Measurements from ENCODE around the gene DCTN2. TPM values are rescaled to one million over a fixed set of nuclear protein-coding genes. Genes with fewer than 3 reads are reported as not detected.
"Not testable (repeated sequence)": the region's sequence is repeated elsewhere in the genome, so short reads cannot be mapped to it uniquely, and the experiment has no call there.

The DCTN2 gene
- total RNA-seq, 4 donors from 2014 or later: 166 to 257 (median 181) TPM

DNA sequence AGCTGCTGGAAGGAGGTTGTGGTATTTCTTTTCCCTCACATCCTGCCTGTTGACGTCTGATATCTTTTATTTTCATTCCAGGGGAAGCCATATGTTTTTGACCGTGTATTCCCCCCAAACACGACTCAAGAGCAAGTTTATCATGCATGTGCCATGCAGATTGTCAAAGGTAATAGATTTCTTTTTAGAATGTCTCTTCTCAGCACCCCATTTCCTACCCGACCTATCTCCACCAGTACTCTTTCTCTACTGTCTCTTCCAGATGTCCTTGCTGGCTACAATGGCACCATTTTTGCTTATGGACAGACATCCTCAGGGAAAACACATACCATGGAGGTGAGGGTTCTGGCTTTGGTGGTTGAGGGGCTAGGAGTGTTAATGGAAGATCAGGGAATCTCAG is 16.4 kb upstream of the DCTN2 start:
- no peak overlapping the region for H3K4me3 ChIP-seq (ENCODE audit: low read depth, poor library complexity, severe bottlenecking)
- WGBS, 2 donors: 45 to 57% methylated on average over 4 of the region's 4 CpGs
- TF ChIP-seq POLR2A (IDR thresholded peaks at IDR 0.05): no peak
- no peak for TF ChIP-seq CTCF (IDR thresholded peaks at IDR 0.05)
- intact Hi-C loops (cut with DNase I; ENCODE audit: low total_unique reads): no loop called here
- no peak for DNase-seq (ENCODE audit: low spot score in 2 of 2)

DNA sequence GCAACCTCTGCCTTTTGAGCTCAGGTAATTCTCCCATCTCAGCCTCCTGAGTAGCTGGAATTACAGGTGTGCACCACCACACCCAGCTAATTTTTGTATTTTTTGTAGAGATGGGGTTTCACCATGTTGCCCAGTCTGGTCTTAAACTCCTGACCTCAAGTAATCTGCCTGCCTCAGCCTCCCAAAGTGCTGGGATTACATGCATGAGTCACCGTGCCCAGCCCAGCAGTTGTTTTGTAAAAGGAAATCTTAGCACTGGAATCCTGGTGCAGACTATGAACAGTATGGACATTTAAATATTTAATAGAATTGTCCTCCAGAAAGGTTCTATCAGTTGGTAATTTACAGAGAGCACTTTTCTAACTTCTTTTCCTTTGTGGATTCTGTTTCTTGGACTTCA is 14.1 kb upstream of the DCTN2 start:
- DNase-seq (ENCODE audit: low spot score in 2 of 2); intact Hi-C loops (cut with DNase I; ENCODE audit: low total_unique reads); H3K4me3 ChIP-seq (ENCODE audit: low read depth, poor library complexity, severe bottlenecking): not testable (repeated sequence)
- WGBS, 2 donors: 63 to 66% methylated on average over 1 of the region's 1 CpG

DNA sequence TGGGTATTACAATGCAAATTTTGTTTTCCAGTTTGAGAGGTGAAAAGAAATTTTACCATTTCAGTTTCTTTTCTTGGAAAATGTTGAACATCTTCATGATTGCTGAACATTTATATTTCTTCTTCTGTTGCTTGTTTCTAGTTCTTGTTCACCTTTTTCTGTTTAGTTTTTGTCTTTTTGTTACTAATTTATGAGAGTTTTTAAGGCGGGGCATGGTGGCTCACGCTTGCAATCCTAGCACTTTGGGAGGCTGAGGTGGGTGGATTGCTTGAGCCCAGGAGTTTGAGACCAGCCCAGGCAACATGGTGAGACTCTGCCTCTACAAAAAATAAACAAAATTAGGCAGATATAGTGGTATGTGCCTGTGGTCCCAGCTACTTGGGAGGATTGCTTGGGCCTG is 13.5 kb upstream of the DCTN2 start:
- 91 to 94% methylated on average over 2 of the region's 2 CpGs for WGBS, 2 donors
- intact Hi-C loops (cut with DNase I; ENCODE audit: low total_unique reads): no loop called here
- DNase-seq (ENCODE audit: low spot score in 2 of 2): no peak
- TF ChIP-seq POLR2A (IDR thresholded peaks at IDR 0.05) (no peak), CTCF (IDR thresholded peaks at IDR 0.05) (no peak)
- H3K4me3 ChIP-seq (ENCODE audit: low read depth, poor library complexity, severe bottlenecking): no peak overlapping the region

- no peak overlapping the region for H3K4me3 ChIP-seq (ENCODE audit: low read depth, poor library complexity, severe bottlenecking)
- intact Hi-C loops (cut with DNase I; ENCODE audit: low total_unique reads): no loop called here
- DNase-seq (ENCODE audit: low spot score in 2 of 2): no peak
- WGBS, 2 donors: 85 to 88% methylated on average over 4 of the region's 4 CpGs
- TF ChIP-seq CTCF (IDR thresholded peaks at IDR 0.05) (no peak), POLR2A (IDR thresholded peaks at IDR 0.05) (no peak)
Observed at GRCh38 chr12:57558864-57559263, 11.9 kb upstream of the DCTN2 start.

GRCh38 chr12:57554897-57555296 is 7.9 kb upstream of the DCTN2 start:
- no peak for DNase-seq (ENCODE audit: low spot score in 2 of 2)
- TF ChIP-seq CTCF (IDR thresholded peaks at IDR 0.05) (no peak), POLR2A (IDR thresholded peaks at IDR 0.05) (no peak)

GRCh38 chr12:57554453-57554852 is 7.5 kb upstream of the DCTN2 start:
- TF ChIP-seq POLR2A (IDR thresholded peaks at IDR 0.05): no peak
- TF ChIP-seq CTCF (IDR thresholded peaks at IDR 0.05): no peak
- no peak for DNase-seq (ENCODE audit: low spot score in 2 of 2)
- intact Hi-C loops (cut with DNase I; ENCODE audit: low total_unique reads): no loop called here
- WGBS, 2 donors: 96 to 98% methylated on average over 2 of the region's 2 CpGs
- no peak overlapping the region for H3K4me3 ChIP-seq (ENCODE audit: low read depth, poor library complexity, severe bottlenecking)

More at GRCh38 chr12:57554897-57555296, 7.9 kb upstream of the DCTN2 start:
- intact Hi-C loops (cut with DNase I; ENCODE audit: low total_unique reads): no loop called here
- WGBS, 2 donors: 92 to 100% methylated on average over 1 of the region's 1 CpG
- no peak overlapping the region for H3K4me3 ChIP-seq (ENCODE audit: low read depth, poor library complexity, severe bottlenecking)
